ENCODE data around the gene GOLGA6L25. TPM values are rescaled to one million over a fixed set of nuclear protein-coding genes. Genes with fewer than 3 reads are reported as not detected.

Gene GOLGA6L25, protein sequence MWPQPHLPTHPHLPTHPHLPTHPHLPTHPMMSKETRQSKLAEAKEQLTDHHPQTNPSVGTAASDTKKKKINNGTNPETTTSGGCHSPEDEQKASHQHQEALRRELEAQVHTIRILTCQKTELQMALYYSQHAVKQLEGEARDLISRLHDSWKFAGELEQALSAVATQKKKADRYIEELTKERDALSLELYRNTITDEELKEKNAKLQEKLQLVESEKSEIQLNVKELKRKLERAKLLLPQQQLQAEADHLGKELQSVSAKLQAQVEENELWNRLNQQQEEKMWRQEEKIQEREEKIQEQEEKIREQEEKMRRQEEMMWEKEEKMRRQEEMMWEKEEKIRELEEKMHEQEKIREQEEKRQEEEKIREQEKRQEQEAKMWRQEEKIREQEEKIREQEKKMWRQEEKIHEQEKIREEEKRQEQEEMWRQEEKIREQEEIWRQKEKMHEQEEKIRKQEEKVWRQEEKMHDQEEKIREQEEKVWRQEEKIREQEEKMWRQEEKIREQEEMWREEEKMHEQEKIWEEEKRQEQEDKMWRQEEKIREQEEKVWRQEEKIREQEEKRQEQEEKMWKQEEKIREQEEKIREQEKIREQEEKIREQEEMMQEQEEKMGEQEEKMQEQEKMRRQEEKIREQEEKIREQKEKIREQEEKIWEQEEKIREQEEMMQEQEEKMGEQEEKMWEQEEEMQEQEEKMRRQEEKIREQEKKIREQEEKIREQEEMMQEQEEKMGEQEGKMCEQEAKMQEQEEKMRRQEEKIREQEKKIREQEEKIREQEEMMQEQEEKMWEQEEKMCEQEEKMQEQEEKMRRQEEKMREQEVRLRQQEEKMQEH
- not detected in 2 replicates for total RNA-seq

DNA sequence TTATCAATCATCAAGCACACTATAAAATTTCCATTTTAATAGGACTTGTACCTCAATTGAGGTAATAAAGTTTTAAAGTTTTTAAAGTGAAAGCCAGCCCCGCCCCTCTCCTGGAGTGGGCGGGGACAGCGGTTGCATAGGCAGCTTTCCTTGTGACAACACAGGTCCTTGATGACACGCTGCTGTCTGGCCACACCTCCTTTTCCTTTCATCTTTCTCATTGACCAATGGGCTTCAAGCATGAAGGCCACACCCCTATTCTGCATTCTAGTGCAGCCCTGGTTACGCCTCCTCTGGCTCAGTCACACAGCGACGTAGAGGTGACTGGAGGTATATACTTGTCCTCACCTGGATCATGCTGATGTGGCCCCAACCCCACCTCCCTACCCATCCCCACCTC, at the start of gene GOLGA6L25:
GOLGA6L25 (plus strand) TSS at position 301 of the 400 bp plus-strand sequence; CDS start at position 362, 61 bp downstream.

DNA sequence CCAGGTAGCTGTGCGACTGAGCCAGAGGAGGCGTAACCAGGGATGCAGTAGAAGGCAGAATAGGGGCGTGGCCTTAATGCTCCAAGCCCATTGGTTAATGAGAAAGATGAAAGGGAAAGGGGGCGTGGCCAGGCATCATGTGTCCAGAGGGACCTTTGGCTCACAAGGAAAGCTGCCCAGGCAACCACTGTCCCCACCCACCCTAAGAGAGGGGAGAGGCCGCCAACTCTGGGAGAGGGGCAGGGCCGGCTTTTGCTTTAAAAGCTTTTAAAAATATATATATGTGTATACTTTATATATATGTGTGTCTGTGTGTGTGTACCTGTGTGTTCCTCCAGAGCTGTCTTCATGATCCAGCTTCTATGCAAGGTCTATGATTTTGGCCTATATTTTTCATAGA, 20.4 kb upstream of the GOLGA6L25 start, which contains the start of gene GOLGA8G:
GOLGA8G (minus strand) TSS at position 18 of the 400 bp plus-strand sequence. CDS start 62 bp downstream, outside the sequence.

Other genes starting within 250 kb of the GOLGA6L25 start
- gene HERC2, start 231.4 kb upstream of the GOLGA6L25 start, total RNA-seq: 18.3 and 31.6 TPM in 2 replicates
- not detected in 2 replicates for gene GOLGA6L24, start 195.5 kb upstream of the GOLGA6L25 start, total RNA-seq
- 0.24 TPM in 1 of 2 replicates, not detected in the other for gene GOLGA8F, start 174.9 kb upstream of the GOLGA6L25 start, total RNA-seq
- under 0.01 TPM in 1 of 2 replicates, not detected in the other for gene GOLGA8G, start 20.6 kb upstream of the GOLGA6L25 start, total RNA-seq
- not detected in 2 replicates for gene GOLGA8M, start 158.9 kb downstream of the GOLGA6L25 start, total RNA-seq

Data from tracheal epithelial cell (primary cell).